ENCODE data around the gene IL13.

Gene IL13

GRCh38 chr5:132663771-132664695 is 6.1 kb downstream of the IL13 start:
- no peak overlapping the region for H3K4me3 ChIP-seq (ENCODE audit: low read depth, low read length)
- H3K27ac ChIP-seq: no peak overlapping the region
- no peak for TF ChIP-seq CTCF (IDR thresholded peaks at IDR 0.05; ENCODE audit: low read depth, low read length, missing control alignments)
- H3K27me3 ChIP-seq (replicated peaks): no peaks in the 10 kb centered on the region
- H3K36me3 ChIP-seq (replicated peaks): no peaks in the 10 kb centered on the region
- no peak for DNase-seq
- in situ Hi-C loops (cut with HindIII; ENCODE audit: low pct_ligation_motif_present, low sequenced_read_pairs): no loop called here

- Histone ChIP-seq H3K27me3 (replicated peaks) (no peaks in the 10 kb centered on the region), H3K36me3 (replicated peaks) (no peaks in the 10 kb centered on the region), H3K27ac (no peak overlapping the region), H3K4me3 (ENCODE audit: low read depth, low read length) (no peak overlapping the region)
- TF ChIP-seq CTCF (IDR thresholded peaks at IDR 0.05; ENCODE audit: low read depth, low read length, missing control alignments): no peak
- DNase-seq: no peak
- in situ Hi-C loops (cut with HindIII; ENCODE audit: low pct_ligation_motif_present, low sequenced_read_pairs): no loop called here
These were observed 6.8 kb downstream of the IL13 start for GRCh38 chr5:132664696-132665209.

- TF ChIP-seq CTCF (IDR thresholded peaks at IDR 0.05; ENCODE audit: low read depth, low read length, missing control alignments): no peak
- no peaks in the 10 kb centered on the region for H3K36me3 ChIP-seq (replicated peaks)
- H3K27ac ChIP-seq: no peak overlapping the region
- H3K27me3 ChIP-seq (replicated peaks): no peaks in the 10 kb centered on the region
- in situ Hi-C loops (cut with HindIII; ENCODE audit: low pct_ligation_motif_present, low sequenced_read_pairs): no loop called here
- no peak overlapping the region for H3K4me3 ChIP-seq (ENCODE audit: low read depth, low read length)
- no peak for DNase-seq
These were observed 7.7 kb downstream of the IL13 start for GRCh38 chr5:132665574-132666080.

GRCh38 chr5:132666310-132667123 is 8.5 kb downstream of the IL13 start:
- Histone ChIP-seq H3K27ac (no peak overlapping the region), H3K4me3 (ENCODE audit: low read depth, low read length) (no peak overlapping the region), H3K36me3 (replicated peaks) (no peaks in the 10 kb centered on the region), H3K27me3 (replicated peaks) (no peaks in the 10 kb centered on the region)
- in situ Hi-C loops (cut with HindIII; ENCODE audit: low pct_ligation_motif_present, low sequenced_read_pairs): no loop called here
- no peak for TF ChIP-seq CTCF (IDR thresholded peaks at IDR 0.05; ENCODE audit: low read depth, low read length, missing control alignments)
- DNase-seq: no peak

- no peak for TF ChIP-seq CTCF (IDR thresholded peaks at IDR 0.05; ENCODE audit: low read depth, low read length, missing control alignments)
- no peak for DNase-seq
- Histone ChIP-seq H3K27me3 (replicated peaks) (no peaks in the 10 kb centered on the region), H3K4me3 (ENCODE audit: low read depth, low read length) (no peak overlapping the region), H3K27ac (no peak overlapping the region), H3K36me3 (replicated peaks) (no peaks in the 10 kb centered on the region)
- in situ Hi-C loops (cut with HindIII; ENCODE audit: low pct_ligation_motif_present, low sequenced_read_pairs): no loop called here
These were observed 9.3 kb downstream of the IL13 start for GRCh38 chr5:132667309-132667708.
